WTC11 (cell line): ENCODE measurements around the gene PDZRN3. TPM values are rescaled to one million over a fixed set of nuclear protein-coding genes. Genes with fewer than 3 reads are reported as not detected.

Experiments used
- ATAC-seq: fragments of 200-7000 bp; cut with Tn5 transposase; 2 replicates; pipeline ENCODE4 v1.10.0; 2021; ENCODE audit warnings: mild to moderate bottlenecking, moderate library complexity
- CTCF ChIA-PET: fragments of 300-600 bp; sonication (Branson Sonifier 250); formaldehyde crosslinking; loops from one replicate; lab custom pipeline; 2021; ENCODE audit warnings: antibody characterized with exemption; lab: Charles Lee
- POLR2A ChIA-PET: fragments of 350-600 bp; sonication (Branson Sonifier 250); formaldehyde crosslinking; loops from one replicate; lab custom pipeline; 2021; ENCODE audit warnings: antibody characterized with exemption; lab: Charles Lee
- DNase-seq: peaks from one replicate; pipeline ENCODE4 v3.0.0; 2021; ENCODE audit warnings: low spot score
- H3K27ac Mint-ChIP-seq: 2 replicates; pipeline ENCODE4 v1.8.0; 2021; ENCODE audit warnings: mixed read lengths
- H3K27me3 Mint-ChIP-seq: 2 replicates; pipeline ENCODE4 v1.8.0; 2021; ENCODE audit warnings: low read depth, mild to moderate bottlenecking, moderate library complexity, mixed read lengths
- H3K36me3 Mint-ChIP-seq: 2 replicates; pipeline ENCODE4 v1.8.0; 2021; ENCODE audit warnings: mixed read lengths
- H3K4me1 Mint-ChIP-seq: 2 replicates; pipeline ENCODE4 v1.8.0; 2022; ENCODE audit warnings: mixed read lengths
- H3K4me3 Mint-ChIP-seq: 2 replicates; pipeline ENCODE4 v1.8.0; 2021; ENCODE audit warnings: mild to moderate bottlenecking, moderate library complexity, mixed read lengths
- H3K9me3 Mint-ChIP-seq: 2 replicates; pipeline ENCODE4 v1.8.0; 2021; ENCODE audit warnings: mixed read lengths
- ATF1 ChIP-seq: sonication (generic); formaldehyde crosslinking; IDR thresholded peaks from 2 replicates; pipeline ENCODE4 v1.8.1; 2023; ENCODE audit warnings: mild to moderate bottlenecking, moderate library complexity, missing genetic modification reagents
- CREM ChIP-seq: sonication (generic); formaldehyde crosslinking; IDR thresholded peaks from 2 replicates; pipeline ENCODE4 v1.8.1; 2022; ENCODE audit warnings: mild to moderate bottlenecking, missing genetic modification reagents, moderate library complexity
- ELF4 ChIP-seq: sonication (generic); formaldehyde crosslinking; IDR thresholded peaks from 2 replicates; pipeline ENCODE4 v1.8.1; 2022; ENCODE audit warnings: low read depth, mild to moderate bottlenecking, moderate library complexity, missing genetic modification reagents
- GABPB1 ChIP-seq: sonication (generic); formaldehyde crosslinking; IDR thresholded peaks from 2 replicates; pipeline ENCODE4 v1.8.1; 2023; ENCODE audit warnings: mild to moderate bottlenecking, missing genetic modification reagents
- GRHL2 ChIP-seq: fragments of 250-450 bp; sonication (Bioruptor Pico); IDR thresholded peaks from 2 replicates; pipeline ENCODE4 v1.8.0; 2022; ENCODE audit warnings: mild to moderate bottlenecking, moderate library complexity; ENCODE audit not compliant: insufficient replicate concordance, severe bottlenecking
- HMGA2 ChIP-seq: fragments of 250-450 bp; sonication (Bioruptor Pico); IDR thresholded peaks from 2 replicates; pipeline ENCODE4 v1.4.0; 2021; ENCODE audit warnings: mild to moderate bottlenecking, moderate library complexity
- JUN ChIP-seq: sonication (generic); formaldehyde crosslinking; IDR thresholded peaks from 2 replicates; pipeline ENCODE4 v1.8.0; 2023; ENCODE audit warnings: mild to moderate bottlenecking, missing genetic modification reagents
- MYBL2 ChIP-seq: sonication (generic); formaldehyde crosslinking; IDR thresholded peaks from 2 replicates; pipeline ENCODE4 v1.8.1; 2023; ENCODE audit warnings: mild to moderate bottlenecking, moderate library complexity, missing genetic modification reagents
- NFYB ChIP-seq: sonication (generic); formaldehyde crosslinking; conservative IDR thresholded peaks from 2 replicates; pipeline ENCODE4 v1.8.0; 2022; ENCODE audit warnings: low read depth, missing genetic modification reagents
- PRRX2 ChIP-seq: fragments of 250-450 bp; sonication (Bioruptor Pico); IDR thresholded peaks from 2 replicates; pipeline ENCODE4 v1.8.0; 2021; ENCODE audit warnings: mild to moderate bottlenecking
- SMAD3 ChIP-seq: sonication (generic); formaldehyde crosslinking; IDR thresholded peaks from 2 replicates; pipeline ENCODE4 v1.8.0; 2022; ENCODE audit warnings: missing genetic modification reagents, mild to moderate bottlenecking, borderline replicate concordance
- SOX15 ChIP-seq: fragments of 250-450 bp; sonication (Bioruptor Pico); IDR thresholded peaks from 2 replicates; pipeline ENCODE4 v1.9.0; 2021; ENCODE audit warnings: mild to moderate bottlenecking
- ZNF263 ChIP-seq: sonication (generic); formaldehyde crosslinking; IDR thresholded peaks from 2 replicates; pipeline ENCODE4 v1.8.1; 2022; ENCODE audit warnings: low read depth, mild to moderate bottlenecking, moderate library complexity, missing genetic modification reagents
- ZNF317 ChIP-seq: sonication (generic); formaldehyde crosslinking; IDR thresholded peaks from 2 replicates; pipeline ENCODE4 v1.8.1; 2023; ENCODE audit warnings: low read depth, mild to moderate bottlenecking, moderate library complexity, missing genetic modification reagents, borderline replicate concordance
- ZNF416 ChIP-seq: fragments of 250-450 bp; sonication (Bioruptor Pico); IDR thresholded peaks from 2 replicates; pipeline ENCODE4 v1.9.0; 2021; ENCODE audit warnings: mild to moderate bottlenecking, inconsistent platforms
- ZNF423 ChIP-seq: fragments of 250-450 bp; sonication (Bioruptor Pico); IDR thresholded peaks from 2 replicates; pipeline ENCODE4 v2.1.2; 2022; ENCODE audit warnings: mild to moderate bottlenecking, moderate library complexity
- total RNA-seq: library from RNA; stranded (reverse); gene quantifications from 3 replicates; pipeline ENCODE4 v1.2.3, GENCODE V29; 2021
- TF ChIP-seq, protein P1 (sequence below): fragments of 250-450 bp; sonication (Bioruptor Pico); IDR thresholded peaks from 2 replicates; pipeline ENCODE4 v1.9.0; 2021; ENCODE audit warnings: moderate library complexity, mild to moderate bottlenecking, inconsistent platforms, borderline replicate concordance
- TF ChIP-seq, protein P2 (sequence below): fragments of 250-450 bp; sonication (Bioruptor Pico); IDR thresholded peaks from 2 replicates; pipeline ENCODE4 v1.8.0; 2021; ENCODE audit warnings: mild to moderate bottlenecking
- TF ChIP-seq, protein P3 (sequence below): sonication (generic); formaldehyde crosslinking; IDR thresholded peaks from 2 replicates; pipeline ENCODE4 v1.8.0; 2022; ENCODE audit warnings: mild to moderate bottlenecking, missing genetic modification reagents
- TF ChIP-seq, protein P4 (sequence below): sonication (generic); formaldehyde crosslinking; IDR thresholded peaks from 2 replicates; pipeline ENCODE4 v1.8.1; 2023; ENCODE audit warnings: mild to moderate bottlenecking, missing genetic modification reagents, borderline replicate concordance
- TF ChIP-seq, protein P5 (sequence below): sonication (generic); formaldehyde crosslinking; IDR thresholded peaks from 2 replicates; pipeline ENCODE4 v1.8.0; 2022; ENCODE audit warnings: mild to moderate bottlenecking, missing genetic modification reagents
- TF ChIP-seq, protein P6 (sequence below): sonication (generic); formaldehyde crosslinking; IDR thresholded peaks from 2 replicates; pipeline ENCODE4 v1.8.0; 2022; ENCODE audit warnings: mild to moderate bottlenecking, missing genetic modification reagents
- TF ChIP-seq, protein P7 (sequence below): fragments of 250-450 bp; sonication (Bioruptor Pico); IDR thresholded peaks from 2 replicates; pipeline ENCODE4 v1.9.0; 2021; ENCODE audit warnings: mild to moderate bottlenecking
- TF ChIP-seq, protein P8 (sequence below): fragments of 250-450 bp; sonication (Bioruptor Pico); IDR thresholded peaks from 2 replicates; pipeline ENCODE4 v2.1.2; 2022; ENCODE audit warnings: mild to moderate bottlenecking, moderate library complexity

Gene PDZRN3
- total RNA-seq, 1 experiment from 2014 or later: 9.5 TPM

DNA sequence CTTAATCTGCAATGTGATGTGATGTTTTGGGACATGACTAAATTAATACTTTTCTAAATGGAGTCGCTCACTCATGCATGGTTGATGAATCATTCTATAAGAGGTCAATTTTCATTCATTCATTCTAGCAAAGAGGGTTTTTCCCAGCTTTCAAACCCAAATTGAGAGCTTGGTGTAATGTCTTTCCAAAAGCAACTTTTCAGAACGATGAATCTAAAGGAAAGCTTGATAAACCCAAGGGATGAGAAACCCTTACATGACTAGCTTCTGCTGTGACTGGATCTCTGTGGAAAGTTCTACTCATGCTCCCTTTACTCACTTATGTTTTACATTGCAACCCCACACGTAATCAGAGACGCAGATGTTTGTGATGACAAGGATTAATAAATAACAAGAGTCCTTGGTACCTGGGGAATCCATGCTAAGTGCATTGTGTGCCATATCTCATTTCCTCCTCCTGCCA, 47.7 kb downstream of the PDZRN3 start:
- Mint-ChIP-seq H3K27me3 (no peaks in the 10 kb centered on the region), H3K4me3 (no peak overlapping the region), H3K36me3 (no peaks in the 10 kb centered on the region), H3K27ac (no peak overlapping the region), H3K4me1 (peaks cover 5% of the 10 kb centered on the region; the same call in 1 of the 2 replicates), H3K9me3 (no peaks in the 10 kb centered on the region)
- CTCF ChIA-PET: no interaction called here
- DNase-seq: no peak
- POLR2A ChIA-PET: no interaction called here
- TF ChIP-seq ZNF317 (no peak), ZNF263 (CRISPR knock-in tag) (no peak), SOX15 (no peak), GRHL2 (no peak), ZNF423 (no peak), CREM (CRISPR knock-in tag) (no peak), GABPB1 (CRISPR knock-in tag) (no peak), PRRX2 (CRISPR knock-in tag) (no peak), HMGA2 (CRISPR knock-in tag) (no peak), MYBL2 (no peak), NFYB (CRISPR knock-in tag) (no peak), ZNF416 (CRISPR knock-in tag) (no peak), SMAD3 (CRISPR knock-in tag) (no peak)
- TF ChIP-seq, protein P1, sequence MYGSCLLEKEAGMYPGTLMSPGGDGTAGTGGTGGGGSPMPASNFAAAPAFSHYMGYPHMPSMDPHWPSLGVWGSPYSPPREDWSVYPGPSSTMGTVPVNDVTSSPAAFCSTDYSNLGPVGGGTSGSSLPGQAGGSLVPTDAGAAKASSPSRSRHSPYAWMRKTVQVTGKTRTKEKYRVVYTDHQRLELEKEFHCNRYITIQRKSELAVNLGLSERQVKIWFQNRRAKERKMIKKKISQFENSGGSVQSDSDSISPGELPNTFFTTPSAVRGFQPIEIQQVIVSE (CRISPR knock-in tag): no peak
- TF ChIP-seq, protein P2, sequence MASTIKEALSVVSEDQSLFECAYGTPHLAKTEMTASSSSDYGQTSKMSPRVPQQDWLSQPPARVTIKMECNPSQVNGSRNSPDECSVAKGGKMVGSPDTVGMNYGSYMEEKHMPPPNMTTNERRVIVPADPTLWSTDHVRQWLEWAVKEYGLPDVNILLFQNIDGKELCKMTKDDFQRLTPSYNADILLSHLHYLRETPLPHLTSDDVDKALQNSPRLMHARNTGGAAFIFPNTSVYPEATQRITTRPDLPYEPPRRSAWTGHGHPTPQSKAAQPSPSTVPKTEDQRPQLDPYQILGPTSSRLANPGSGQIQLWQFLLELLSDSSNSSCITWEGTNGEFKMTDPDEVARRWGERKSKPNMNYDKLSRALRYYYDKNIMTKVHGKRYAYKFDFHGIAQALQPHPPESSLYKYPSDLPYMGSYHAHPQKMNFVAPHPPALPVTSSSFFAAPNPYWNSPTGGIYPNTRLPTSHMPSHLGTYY (CRISPR knock-in tag): no peak
- TF ChIP-seq, all 79 proteins: peak for 0
- ATAC-seq: no peak

DNA sequence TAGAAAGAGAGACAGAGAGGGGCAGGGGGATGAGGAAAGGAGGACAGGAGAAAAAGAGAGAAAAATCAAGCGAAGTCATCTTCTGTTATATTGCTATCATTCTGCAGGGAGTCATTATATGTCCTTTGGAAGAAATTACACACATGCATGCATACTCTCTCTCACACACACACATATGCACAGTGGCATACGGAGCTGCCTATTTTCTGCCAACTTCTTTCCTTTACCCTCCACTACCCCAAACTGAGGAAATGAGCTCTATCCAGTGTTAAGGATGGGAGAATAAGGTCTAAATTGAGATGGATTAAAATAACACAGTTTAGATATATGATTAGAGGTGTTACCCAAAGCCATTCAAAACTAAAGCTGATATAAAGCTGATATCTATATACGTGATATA, 48.8 kb downstream of the PDZRN3 start:
- TF ChIP-seq JUN (CRISPR knock-in tag) (no peak), ATF1 (CRISPR knock-in tag) (no peak), MYBL2 (no peak), ELF4 (CRISPR knock-in tag) (no peak)
- TF ChIP-seq, protein P3, sequence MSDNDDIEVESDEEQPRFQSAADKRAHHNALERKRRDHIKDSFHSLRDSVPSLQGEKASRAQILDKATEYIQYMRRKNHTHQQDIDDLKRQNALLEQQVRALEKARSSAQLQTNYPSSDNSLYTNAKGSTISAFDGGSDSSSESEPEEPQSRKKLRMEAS (CRISPR knock-in tag): no peak
- TF ChIP-seq, protein P4, sequence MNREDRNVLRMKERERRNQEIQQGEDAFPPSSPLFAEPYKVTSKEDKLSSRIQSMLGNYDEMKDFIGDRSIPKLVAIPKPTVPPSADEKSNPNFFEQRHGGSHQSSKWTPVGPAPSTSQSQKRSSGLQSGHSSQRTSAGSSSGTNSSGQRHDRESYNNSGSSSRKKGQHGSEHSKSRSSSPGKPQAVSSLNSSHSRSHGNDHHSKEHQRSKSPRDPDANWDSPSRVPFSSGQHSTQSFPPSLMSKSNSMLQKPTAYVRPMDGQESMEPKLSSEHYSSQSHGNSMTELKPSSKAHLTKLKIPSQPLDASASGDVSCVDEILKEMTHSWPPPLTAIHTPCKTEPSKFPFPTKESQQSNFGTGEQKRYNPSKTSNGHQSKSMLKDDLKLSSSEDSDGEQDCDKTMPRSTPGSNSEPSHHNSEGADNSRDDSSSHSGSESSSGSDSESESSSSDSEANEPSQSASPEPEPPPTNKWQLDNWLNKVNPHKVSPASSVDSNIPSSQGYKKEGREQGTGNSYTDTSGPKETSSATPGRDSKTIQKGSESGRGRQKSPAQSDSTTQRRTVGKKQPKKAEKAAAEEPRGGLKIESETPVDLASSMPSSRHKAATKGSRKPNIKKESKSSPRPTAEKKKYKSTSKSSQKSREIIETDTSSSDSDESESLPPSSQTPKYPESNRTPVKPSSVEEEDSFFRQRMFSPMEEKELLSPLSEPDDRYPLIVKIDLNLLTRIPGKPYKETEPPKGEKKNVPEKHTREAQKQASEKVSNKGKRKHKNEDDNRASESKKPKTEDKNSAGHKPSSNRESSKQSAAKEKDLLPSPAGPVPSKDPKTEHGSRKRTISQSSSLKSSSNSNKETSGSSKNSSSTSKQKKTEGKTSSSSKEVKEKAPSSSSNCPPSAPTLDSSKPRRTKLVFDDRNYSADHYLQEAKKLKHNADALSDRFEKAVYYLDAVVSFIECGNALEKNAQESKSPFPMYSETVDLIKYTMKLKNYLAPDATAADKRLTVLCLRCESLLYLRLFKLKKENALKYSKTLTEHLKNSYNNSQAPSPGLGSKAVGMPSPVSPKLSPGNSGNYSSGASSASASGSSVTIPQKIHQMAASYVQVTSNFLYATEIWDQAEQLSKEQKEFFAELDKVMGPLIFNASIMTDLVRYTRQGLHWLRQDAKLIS (CRISPR knock-in tag): no peak
- TF ChIP-seq, protein P5, sequence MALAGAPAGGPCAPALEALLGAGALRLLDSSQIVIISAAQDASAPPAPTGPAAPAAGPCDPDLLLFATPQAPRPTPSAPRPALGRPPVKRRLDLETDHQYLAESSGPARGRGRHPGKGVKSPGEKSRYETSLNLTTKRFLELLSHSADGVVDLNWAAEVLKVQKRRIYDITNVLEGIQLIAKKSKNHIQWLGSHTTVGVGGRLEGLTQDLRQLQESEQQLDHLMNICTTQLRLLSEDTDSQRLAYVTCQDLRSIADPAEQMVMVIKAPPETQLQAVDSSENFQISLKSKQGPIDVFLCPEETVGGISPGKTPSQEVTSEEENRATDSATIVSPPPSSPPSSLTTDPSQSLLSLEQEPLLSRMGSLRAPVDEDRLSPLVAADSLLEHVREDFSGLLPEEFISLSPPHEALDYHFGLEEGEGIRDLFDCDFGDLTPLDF (CRISPR knock-in tag): no peak
- TF ChIP-seq, protein P6, sequence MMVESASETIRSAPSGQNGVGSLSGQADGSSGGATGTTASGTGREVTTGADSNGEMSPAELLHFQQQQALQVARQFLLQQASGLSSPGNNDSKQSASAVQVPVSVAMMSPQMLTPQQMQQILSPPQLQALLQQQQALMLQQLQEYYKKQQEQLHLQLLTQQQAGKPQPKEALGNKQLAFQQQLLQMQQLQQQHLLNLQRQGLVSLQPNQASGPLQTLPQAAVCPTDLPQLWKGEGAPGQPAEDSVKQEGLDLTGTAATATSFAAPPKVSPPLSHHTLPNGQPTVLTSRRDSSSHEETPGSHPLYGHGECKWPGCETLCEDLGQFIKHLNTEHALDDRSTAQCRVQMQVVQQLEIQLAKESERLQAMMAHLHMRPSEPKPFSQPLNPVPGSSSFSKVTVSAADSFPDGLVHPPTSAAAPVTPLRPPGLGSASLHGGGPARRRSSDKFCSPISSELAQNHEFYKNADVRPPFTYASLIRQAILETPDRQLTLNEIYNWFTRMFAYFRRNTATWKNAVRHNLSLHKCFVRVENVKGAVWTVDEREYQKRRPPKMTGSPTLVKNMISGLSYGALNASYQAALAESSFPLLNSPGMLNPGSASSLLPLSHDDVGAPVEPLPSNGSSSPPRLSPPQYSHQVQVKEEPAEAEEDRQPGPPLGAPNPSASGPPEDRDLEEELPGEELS (CRISPR knock-in tag): no peak
- TF ChIP-seq, protein P7, sequence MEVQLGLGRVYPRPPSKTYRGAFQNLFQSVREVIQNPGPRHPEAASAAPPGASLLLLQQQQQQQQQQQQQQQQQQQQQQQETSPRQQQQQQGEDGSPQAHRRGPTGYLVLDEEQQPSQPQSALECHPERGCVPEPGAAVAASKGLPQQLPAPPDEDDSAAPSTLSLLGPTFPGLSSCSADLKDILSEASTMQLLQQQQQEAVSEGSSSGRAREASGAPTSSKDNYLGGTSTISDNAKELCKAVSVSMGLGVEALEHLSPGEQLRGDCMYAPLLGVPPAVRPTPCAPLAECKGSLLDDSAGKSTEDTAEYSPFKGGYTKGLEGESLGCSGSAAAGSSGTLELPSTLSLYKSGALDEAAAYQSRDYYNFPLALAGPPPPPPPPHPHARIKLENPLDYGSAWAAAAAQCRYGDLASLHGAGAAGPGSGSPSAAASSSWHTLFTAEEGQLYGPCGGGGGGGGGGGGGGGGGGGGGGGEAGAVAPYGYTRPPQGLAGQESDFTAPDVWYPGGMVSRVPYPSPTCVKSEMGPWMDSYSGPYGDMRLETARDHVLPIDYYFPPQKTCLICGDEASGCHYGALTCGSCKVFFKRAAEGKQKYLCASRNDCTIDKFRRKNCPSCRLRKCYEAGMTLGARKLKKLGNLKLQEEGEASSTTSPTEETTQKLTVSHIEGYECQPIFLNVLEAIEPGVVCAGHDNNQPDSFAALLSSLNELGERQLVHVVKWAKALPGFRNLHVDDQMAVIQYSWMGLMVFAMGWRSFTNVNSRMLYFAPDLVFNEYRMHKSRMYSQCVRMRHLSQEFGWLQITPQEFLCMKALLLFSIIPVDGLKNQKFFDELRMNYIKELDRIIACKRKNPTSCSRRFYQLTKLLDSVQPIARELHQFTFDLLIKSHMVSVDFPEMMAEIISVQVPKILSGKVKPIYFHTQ (CRISPR knock-in tag): no peak
- TF ChIP-seq, protein P8, sequence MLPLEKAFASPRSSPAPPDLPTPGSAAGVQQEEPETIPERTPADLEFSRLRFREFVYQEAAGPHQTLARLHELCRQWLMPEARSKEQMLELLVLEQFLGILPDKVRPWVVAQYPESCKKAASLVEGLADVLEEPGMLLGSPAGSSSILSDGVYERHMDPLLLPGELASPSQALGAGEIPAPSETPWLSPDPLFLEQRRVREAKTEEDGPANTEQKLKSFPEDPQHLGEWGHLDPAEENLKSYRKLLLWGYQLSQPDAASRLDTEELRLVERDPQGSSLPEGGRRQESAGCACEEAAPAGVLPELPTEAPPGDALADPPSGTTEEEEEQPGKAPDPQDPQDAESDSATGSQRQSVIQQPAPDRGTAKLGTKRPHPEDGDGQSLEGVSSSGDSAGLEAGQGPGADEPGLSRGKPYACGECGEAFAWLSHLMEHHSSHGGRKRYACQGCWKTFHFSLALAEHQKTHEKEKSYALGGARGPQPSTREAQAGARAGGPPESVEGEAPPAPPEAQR (CRISPR knock-in tag): no peak
- DNase-seq: no peak
- no peak overlapping the region for H3K4me3 Mint-ChIP-seq
- no peaks in the 10 kb centered on the region for H3K36me3 Mint-ChIP-seq
- no peak for ATAC-seq
- ChIA-PET CTCF (interaction anchor here (1.0 kb wide), 1 partner anchor 68 kb away, joined by 3 read pairs; no protein-coding TSS in a partner anchor), POLR2A (no interaction called here)
- H3K27ac Mint-ChIP-seq: no peak overlapping the region
- peaks cover 5% of the 10 kb centered on the region; the same call in 1 of the 2 replicates for H3K4me1 Mint-ChIP-seq
- H3K9me3 Mint-ChIP-seq: no peaks in the 10 kb centered on the region
- no peaks in the 10 kb centered on the region for H3K27me3 Mint-ChIP-seq
